Stimulated activated CD4-positive, alpha-beta T cell treated with anti-CD3 and anti-CD28 coated beads, Interleukin-4, amount 100 ng/mL, for 1 hour (primary cell): ENCODE data around the gene NRG2.

ENCODE experiments used
- DNase-seq: peaks from one replicate; pipeline ENCODE4 v3.0.0-alpha.2; 2020

The NRG2 gene

DNA sequence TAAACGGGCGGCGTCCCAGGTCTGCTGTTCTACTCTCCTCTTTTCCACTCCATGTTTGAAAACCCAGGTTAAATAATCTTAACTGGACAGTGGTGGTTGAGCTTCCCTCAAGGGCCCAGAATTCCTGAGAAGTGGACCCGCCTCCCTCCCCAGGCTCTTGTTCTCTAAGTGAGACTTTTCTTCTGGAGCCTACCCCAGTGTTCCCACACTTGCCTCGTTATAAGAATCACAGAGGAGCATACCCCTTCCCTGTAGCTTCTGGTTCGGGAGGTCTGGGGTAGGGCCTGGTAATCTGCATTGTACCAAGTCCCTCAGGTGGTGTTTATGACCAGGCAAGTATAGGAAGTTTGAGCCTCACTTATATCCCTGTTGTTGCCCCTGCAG is 235.5 kb downstream of the NRG2 start:
- no peak for DNase-seq

DNA sequence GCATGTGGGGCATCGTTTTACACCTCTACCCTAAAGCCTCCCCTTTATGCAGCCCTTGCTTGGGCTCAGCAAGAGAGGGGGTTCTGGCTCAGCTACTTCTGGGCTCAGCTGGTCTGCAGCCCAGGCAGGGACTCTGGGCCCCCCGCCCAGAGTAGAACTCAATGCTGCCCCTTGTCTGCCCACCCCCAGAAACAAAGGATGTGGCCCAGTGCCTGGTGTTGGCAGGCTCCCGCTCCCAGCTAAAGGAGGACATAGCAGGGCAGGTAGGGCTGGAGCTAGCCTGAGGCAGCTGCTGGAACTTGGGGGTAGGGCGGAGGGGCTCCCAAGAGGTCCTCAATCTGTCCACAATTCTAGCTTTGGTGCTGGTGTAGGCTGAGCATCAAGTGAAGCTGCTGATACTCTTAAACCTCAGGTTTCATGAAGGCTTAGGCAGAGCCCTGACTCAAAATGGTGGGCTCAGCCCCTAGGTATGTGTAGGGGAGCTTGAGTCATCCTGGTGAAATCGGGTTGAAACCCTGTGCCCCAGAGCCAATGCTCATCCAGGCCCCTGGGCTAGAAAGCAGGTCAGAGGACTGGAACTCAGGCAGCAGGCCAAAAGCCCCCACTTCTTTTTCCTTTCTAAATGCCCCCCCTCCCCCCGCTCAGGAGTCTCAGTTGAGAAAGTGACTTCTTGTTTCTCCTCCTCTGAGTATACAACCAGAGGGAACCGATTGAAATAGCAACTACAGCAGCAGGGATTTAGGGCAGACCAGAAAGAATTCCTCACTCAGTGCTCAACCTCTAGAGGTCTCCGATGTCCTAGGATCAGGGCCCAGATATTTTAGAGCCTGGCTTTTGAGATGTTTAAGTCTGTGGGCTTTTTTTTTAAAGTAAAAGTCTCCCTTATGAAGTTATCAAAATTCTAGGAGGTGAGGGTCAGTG is 236.1 kb downstream of the NRG2 start:
- DNase-seq = no peak

DNA sequence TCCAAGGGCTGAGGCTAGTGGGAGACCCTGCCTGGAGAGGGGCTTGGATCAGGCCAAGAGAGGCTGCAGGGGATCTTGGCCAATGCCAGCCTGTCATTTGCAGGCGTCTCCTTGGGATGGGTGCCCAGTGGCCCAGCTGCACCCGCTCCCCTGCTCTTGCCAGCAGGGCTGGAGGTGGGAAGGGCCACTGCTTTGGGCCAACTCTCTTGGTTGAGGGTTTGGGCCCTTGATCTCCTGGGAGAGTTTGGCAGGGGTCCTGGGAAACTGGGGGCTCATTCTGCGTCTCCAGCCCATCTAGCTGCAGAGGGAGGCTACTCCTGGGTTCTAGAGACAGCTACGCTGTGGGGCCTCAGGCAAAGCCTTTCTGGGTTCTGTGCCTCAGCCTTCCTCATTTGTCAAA is 237.0 kb downstream of the NRG2 start:
- no peak for DNase-seq

DNA sequence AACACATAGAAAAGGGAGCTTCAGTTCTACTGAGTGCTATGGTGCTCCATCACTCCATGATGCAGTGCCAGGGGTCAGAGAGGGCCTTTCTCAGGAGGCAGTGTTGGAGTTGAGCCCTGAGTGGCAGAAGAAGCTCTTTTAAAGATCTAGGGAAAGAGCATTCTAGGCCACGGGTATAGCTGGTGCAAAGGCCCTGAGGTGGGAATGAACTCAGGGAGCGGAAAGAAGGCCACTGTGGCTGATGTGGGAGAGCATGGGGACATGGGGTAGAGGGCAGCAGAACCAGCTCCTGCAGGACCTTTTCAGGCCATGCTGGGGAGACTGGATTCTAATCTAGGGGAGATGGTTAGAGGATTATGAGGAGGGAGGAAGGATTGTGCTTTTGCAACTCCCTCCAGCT is 237.6 kb downstream of the NRG2 start:
- no peak for DNase-seq

DNA sequence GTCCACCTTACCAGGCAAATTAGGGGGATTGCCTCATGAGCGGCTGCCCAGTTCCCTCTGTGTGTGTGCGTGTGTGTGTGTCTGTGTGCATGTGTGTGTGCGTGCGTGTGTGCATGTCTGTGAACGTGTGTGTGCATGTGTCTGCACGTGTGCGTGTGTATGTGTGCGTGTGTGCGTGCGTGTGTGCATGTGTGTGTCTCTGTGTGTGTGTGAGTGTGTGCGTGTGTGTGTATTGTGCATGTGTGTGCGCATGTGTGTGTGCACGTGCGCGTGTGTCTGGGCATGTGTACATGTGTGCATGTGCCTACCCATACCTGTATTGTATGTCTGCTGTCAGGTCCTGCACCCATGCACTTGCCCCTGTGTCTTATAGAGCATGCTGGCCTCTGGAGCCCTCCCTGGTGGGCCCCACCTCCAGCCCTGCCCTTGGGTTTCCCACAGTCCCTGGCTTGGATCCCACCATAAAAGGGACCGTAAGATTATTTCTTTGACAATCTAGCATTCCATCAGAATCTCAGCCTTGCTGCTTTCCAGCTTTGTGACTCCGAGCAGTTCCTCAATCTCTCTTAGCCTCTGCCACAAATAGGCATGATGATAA is 238.2 kb downstream of the NRG2 start:
- no peak for DNase-seq

DNA sequence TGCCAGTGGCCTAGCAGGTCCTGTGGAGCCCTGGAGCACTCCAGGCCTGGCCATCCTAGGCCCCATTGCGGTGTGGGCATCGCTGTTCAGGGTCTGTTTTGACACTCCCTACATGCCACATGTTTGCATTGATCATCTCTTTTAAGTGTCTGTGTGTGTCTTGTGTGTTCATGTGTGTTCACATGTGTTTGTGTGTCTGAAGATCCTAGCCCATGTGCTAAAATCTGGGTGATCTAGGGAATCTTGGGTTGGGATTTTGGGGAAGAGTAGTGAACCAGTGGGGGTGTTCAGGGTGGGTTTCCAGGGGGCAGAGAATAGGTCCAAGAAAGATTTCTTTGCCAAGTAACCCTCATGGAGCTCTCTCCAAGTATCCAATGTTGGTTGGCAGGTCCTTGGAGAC is 239.1 kb downstream of the NRG2 start:
- DNase-seq = no peak

DNA sequence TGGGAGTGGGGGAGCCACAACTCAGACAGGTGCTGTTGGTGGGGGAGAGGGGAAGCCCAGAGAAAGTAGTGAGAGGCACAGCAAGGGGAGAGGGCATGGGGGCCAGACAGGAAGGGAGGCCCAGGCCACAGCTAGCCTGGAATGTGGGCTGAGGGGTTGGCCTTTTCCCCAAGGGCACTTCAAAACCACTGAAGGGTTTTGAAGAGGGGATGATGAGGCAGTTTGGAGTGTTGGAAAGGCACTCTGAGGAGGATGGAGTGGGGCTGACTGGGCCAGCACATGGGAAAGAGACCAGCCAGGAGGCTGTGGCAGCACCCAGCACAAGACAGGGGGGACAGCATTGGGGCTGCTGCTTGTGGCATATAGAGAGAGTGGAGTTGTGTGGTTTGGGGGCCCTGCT is 243.7 kb downstream of the NRG2 start:
- DNase-seq = no peak

DNA sequence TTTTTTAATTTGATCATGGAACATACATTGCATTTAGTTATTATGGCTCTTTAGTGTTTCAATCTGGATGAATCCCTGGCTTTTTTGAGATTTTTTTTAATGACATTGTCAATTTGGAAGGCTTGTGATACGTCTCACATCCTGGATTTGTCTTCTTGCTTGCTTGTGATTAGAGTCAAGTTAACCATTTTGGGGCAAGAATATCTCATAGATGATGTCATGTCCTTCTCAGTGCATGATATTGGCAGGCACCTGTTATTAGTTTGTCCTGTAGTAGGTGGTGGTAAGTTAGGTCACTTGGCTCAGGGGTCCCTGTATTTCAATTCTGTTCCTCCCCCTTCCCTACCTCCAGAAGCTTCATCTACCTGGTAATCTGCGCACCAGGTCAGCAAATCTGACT is 244.2 kb downstream of the NRG2 start:
- no peak for DNase-seq

DNA sequence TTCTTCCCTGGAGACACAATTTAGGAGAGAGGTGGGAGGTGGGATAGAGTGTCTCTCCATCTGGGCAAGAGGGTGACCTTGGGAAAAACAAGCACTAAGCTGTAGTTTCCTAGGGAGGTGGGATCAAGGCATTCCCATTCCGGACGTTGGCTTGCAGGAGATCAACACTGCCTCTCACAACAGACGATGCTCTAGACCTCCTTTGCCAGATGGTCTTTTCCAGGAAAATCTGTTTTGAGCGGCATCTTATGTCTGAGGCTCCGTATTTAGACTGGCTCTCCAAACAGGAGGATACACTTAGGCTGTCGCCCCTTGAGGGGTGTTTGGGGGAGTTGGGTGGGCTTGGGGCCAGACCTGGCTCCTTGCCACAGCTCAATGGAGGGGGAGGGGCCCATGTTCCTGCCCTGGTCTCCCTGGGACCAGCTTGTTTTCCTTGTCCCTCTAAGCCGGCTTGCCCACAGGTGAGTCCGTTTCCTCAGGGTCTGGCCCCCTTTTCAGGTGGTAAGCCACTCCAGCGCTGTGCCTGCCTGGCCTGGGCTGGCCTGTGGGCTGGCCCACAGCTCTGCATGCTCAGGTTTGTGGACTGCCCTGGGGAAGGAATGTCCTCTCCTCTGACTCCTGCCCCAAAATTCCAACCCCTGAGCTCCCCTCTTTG is 245.1 kb downstream of the NRG2 start:
- no peak for DNase-seq

DNA sequence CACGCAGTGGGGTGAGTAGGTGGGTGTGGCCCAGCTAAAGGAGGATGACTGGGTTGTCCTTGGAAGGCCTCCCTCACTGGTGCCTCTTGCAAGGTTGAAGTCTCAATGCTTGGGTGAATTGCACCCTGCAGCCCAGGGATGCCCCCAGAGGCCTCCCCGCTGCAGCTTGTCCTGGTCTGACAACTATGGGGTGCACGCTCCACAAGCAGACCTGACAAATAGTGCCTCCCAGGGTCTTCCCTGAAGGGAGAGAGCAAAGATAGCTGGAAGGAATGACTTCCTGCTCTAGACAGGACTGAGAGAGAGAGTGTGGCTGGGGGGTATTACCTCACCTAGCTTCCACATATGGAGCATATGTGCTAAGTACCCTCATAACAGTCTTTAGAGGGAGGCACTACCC is 245.8 kb downstream of the NRG2 start:
- no peak for DNase-seq
